SK-N-SH treated with all-trans-retinoic acid at 6 μM for 48 hours (cell line): Measurements from ENCODE around the gene SERPINB5.

Experiments
- ARNTL ChIP-seq: fragments of 450-650 bp; formaldehyde crosslinking; IDR thresholded peaks from 2 replicates; pipeline ENCODE4 v1.5.0; 2020; ENCODE audit warnings: low read depth, mild to moderate bottlenecking, moderate library complexity, borderline replicate concordance
- BACH2 ChIP-seq: fragments of 250-450 bp; sonication (Bioruptor Pico); IDR thresholded peaks from 2 replicates; pipeline ENCODE4 v1.9.0; 2021; ENCODE audit warnings: mild to moderate bottlenecking, borderline replicate concordance
- CREB5 ChIP-seq: fragments of 250-450 bp; sonication (Bioruptor Pico); IDR thresholded peaks from 2 replicates; pipeline ENCODE4 v1.5.1; 2020; ENCODE audit warnings: low read depth, mild to moderate bottlenecking, moderate library complexity
- GLIS3 ChIP-seq: fragments of 250-450 bp; sonication (Bioruptor Pico); IDR thresholded peaks from 2 replicates; pipeline ENCODE4 v1.5.0; 2020; ENCODE audit warnings: mild to moderate bottlenecking, moderate library complexity
- ISL1 ChIP-seq: fragments of 250-450 bp; sonication (Bioruptor Pico); IDR thresholded peaks from 2 replicates; pipeline ENCODE4 v2.1.2; 2022; ENCODE audit warnings: mild to moderate bottlenecking, moderate library complexity
- PATZ1 ChIP-seq: fragments of 250-450 bp; sonication (Bioruptor Pico); IDR thresholded peaks from 2 replicates; pipeline ENCODE4 v1.8.0; 2020; ENCODE audit warnings: mild to moderate bottlenecking, moderate library complexity, borderline replicate concordance
- PPARA ChIP-seq: fragments of 250-450 bp; sonication (Bioruptor Pico); IDR thresholded peaks from 2 replicates; pipeline ENCODE4 v1.5.0; 2020; ENCODE audit warnings: mild to moderate bottlenecking, borderline replicate concordance
- SNAI2 ChIP-seq: fragments of 250-450 bp; sonication (Bioruptor Pico); IDR thresholded peaks from 2 replicates; pipeline ENCODE4 v1.5.0; 2020; ENCODE audit warnings: mild to moderate bottlenecking, moderate library complexity
- TOX ChIP-seq: fragments of 250-450 bp; sonication (Bioruptor Pico); IDR thresholded peaks from 2 replicates; pipeline ENCODE4 v1.8.0; 2021; ENCODE audit warnings: mild to moderate bottlenecking, moderate library complexity, borderline replicate concordance
- TSHZ2 ChIP-seq: fragments of 250-450 bp; sonication (Bioruptor Pico); IDR thresholded peaks from 2 replicates; pipeline ENCODE4 v1.5.0; 2020; ENCODE audit warnings: mild to moderate bottlenecking, moderate library complexity
- ZC3H10 ChIP-seq: fragments of 250-450 bp; sonication (Bioruptor Pico); IDR thresholded peaks from 2 replicates; pipeline ENCODE4 v1.5.1; 2021; ENCODE audit warnings: mild to moderate bottlenecking, moderate library complexity
- ZFP3 ChIP-seq: fragments of 250-450 bp; sonication (Bioruptor Pico); IDR thresholded peaks from 2 replicates; pipeline ENCODE4 v1.5.0; 2020; ENCODE audit warnings: mild to moderate bottlenecking, moderate library complexity
- ZFP30 ChIP-seq: fragments of 450-650 bp; formaldehyde crosslinking; IDR thresholded peaks from 2 replicates; pipeline ENCODE4 v1.5.0; 2022; ENCODE audit warnings: mild to moderate bottlenecking, moderate library complexity
- ZNF70 ChIP-seq: fragments of 450-650 bp; formaldehyde crosslinking; IDR thresholded peaks from 2 replicates; pipeline ENCODE4 v1.5.0; 2020; ENCODE audit warnings: mild to moderate bottlenecking, moderate library complexity

DNA sequence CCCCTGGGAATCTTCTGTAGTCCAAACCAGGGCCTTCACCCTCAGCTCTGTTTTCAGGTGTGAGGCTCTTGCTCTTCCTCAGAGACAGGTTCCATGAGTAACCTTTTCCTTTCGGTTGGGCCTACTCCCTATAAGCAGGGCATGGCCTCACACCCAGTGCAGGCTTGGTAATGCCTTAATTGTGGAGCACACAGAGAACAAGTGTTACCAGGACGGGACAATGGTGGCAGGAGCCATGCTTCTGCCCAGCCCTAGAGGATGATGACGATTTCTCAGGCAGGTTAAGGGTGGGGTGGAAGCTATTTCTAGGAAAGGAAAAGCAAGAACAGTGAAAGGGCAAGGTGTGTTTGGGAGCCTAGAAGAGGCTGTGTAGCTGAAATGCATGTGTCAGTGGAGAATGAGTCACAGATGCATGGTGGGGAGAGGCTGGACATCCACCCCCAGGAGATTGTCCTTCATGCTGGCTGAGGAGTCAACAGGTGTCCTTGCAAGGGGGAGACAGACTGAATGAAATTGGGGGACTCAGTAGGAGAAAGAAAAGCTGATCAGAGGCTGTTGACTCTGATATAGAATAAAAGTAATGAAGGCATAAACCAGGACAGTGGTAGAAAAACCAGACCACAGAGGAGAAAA lies 43.4 kb downstream of the SERPINB5 start:
- no peak for TF ChIP-seq CREB5 (CRISPR knock-in tag)
- TF ChIP-seq TOX (CRISPR knock-in tag) = no peak
- no peak for TF ChIP-seq PATZ1 (CRISPR knock-in tag)
- TF ChIP-seq ISL1 (CRISPR knock-in tag) = no peak
- no peak for TF ChIP-seq ZFP3
- no peak for TF ChIP-seq ZFP30
- no peak for TF ChIP-seq GLIS3 (CRISPR knock-in tag)
- TF ChIP-seq ARNTL (CRISPR knock-in tag) = no peak
- TF ChIP-seq TSHZ2 (CRISPR knock-in tag) = no peak
- no peak for TF ChIP-seq BACH2 (CRISPR knock-in tag)
- TF ChIP-seq PPARA (CRISPR knock-in tag) = no peak
- TF ChIP-seq ZC3H10 (CRISPR knock-in tag) = no peak
- TF ChIP-seq SNAI2 = no peak
- TF ChIP-seq ZNF70 (CRISPR knock-in tag) = no peak
